Ishikawa (cell line): Measurements from ENCODE around the gene JMJD4.
A peak's percentile ranks its signal among the peaks of the same experiment; 100 is the strongest.

Source experiments
- CEBPB ChIP-seq: IDR thresholded peaks from 2 replicates; pipeline ENCODE4 v1.6.1; 2012
- CREB1 ChIP-seq: IDR thresholded peaks from 2 replicates; pipeline ENCODE4 v1.6.1; 2012; ENCODE audit warnings: low read depth
- EGR1 ChIP-seq: IDR thresholded peaks from 2 replicates; pipeline ENCODE4 v1.6.1; 2012
- EP300 ChIP-seq: IDR thresholded peaks from 2 replicates; pipeline ENCODE4 v1.6.1; 2012; ENCODE audit warnings: borderline replicate concordance
- FOXM1 ChIP-seq: IDR thresholded peaks from 2 replicates; pipeline ENCODE4 v1.6.1; 2012; ENCODE audit warnings: low read depth, borderline replicate concordance
- NFIC ChIP-seq: IDR thresholded peaks from 2 replicates; pipeline ENCODE4 v1.6.1; 2012
- RAD21 ChIP-seq: IDR thresholded peaks from 2 replicates; pipeline ENCODE4 v1.6.1; 2012; ENCODE audit warnings: low read depth
- TAF1 ChIP-seq: IDR thresholded peaks from 2 replicates; pipeline ENCODE4 v1.6.1; 2012; ENCODE audit warnings: low read depth, mild to moderate bottlenecking
- TCF12 ChIP-seq: IDR thresholded peaks from 2 replicates; pipeline ENCODE4 v1.6.1; 2012; ENCODE audit warnings: low read depth
- TEAD4 ChIP-seq: IDR thresholded peaks from 2 replicates; pipeline ENCODE4 v1.6.1; 2012
- YY1 ChIP-seq: IDR thresholded peaks from 2 replicates; pipeline ENCODE4 v1.6.1; 2012; ENCODE audit warnings: low read depth
- ZBTB7A ChIP-seq: IDR thresholded peaks from 2 replicates; pipeline ENCODE4 v1.6.1; 2012; ENCODE audit warnings: low read depth
- TF ChIP-seq, protein P1 (sequence below): IDR thresholded peaks from 2 replicates; pipeline ENCODE4 v1.6.1; 2012; ENCODE audit warnings: low read depth, mild to moderate bottlenecking
- TF ChIP-seq, protein P2 (sequence below): IDR thresholded peaks from 2 replicates; pipeline ENCODE4 v1.6.1; 2012
- TF ChIP-seq, protein P3 (sequence below): IDR thresholded peaks from 2 replicates; pipeline ENCODE4 v1.6.1; 2012

The JMJD4 gene

DNA sequence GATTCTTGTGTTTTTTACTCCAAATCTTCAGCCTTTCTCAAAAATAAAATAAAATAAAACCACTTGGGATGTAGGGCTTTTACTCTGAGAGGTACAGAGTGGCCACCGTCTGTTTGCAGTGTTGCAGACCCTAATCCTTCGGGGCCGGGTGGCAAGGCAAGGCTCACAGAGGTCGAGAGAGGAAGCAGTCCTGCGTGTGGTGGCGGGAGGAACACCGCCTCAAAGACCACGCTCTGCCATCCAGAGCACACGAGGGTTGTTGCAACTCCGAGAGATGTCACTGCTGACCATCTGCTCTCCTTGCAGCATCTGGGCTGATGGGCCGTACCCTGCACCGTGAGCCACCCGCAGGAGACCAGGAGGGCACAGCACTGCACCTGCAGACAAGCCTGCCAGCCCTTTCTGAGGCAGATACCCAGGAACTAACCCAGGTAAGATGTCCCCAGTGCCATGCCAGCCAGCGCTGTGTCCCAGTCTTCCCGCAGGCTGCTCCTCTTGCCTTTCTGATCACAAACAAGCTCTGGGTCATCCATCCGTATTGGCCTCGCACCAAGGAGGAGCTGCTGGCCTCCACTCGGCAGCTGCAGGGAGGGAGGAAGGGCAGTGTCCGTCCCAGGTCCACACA, 31.7 kb upstream of the JMJD4 start:
- TF ChIP-seq TAF1, result no peak
- TF ChIP-seq, protein P1, sequence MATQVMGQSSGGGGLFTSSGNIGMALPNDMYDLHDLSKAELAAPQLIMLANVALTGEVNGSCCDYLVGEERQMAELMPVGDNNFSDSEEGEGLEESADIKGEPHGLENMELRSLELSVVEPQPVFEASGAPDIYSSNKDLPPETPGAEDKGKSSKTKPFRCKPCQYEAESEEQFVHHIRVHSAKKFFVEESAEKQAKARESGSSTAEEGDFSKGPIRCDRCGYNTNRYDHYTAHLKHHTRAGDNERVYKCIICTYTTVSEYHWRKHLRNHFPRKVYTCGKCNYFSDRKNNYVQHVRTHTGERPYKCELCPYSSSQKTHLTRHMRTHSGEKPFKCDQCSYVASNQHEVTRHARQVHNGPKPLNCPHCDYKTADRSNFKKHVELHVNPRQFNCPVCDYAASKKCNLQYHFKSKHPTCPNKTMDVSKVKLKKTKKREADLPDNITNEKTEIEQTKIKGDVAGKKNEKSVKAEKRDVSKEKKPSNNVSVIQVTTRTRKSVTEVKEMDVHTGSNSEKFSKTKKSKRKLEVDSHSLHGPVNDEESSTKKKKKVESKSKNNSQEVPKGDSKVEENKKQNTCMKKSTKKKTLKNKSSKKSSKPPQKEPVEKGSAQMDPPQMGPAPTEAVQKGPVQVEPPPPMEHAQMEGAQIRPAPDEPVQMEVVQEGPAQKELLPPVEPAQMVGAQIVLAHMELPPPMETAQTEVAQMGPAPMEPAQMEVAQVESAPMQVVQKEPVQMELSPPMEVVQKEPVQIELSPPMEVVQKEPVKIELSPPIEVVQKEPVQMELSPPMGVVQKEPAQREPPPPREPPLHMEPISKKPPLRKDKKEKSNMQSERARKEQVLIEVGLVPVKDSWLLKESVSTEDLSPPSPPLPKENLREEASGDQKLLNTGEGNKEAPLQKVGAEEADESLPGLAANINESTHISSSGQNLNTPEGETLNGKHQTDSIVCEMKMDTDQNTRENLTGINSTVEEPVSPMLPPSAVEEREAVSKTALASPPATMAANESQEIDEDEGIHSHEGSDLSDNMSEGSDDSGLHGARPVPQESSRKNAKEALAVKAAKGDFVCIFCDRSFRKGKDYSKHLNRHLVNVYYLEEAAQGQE, result no peak
- no peak for TF ChIP-seq NFIC
- TF ChIP-seq EP300, result no peak
- no peak for TF ChIP-seq CEBPB
- TF ChIP-seq RAD21, result no peak
- no peak for TF ChIP-seq ZBTB7A
- TF ChIP-seq YY1, result no peak
- TF ChIP-seq FOXM1, result no peak
- TF ChIP-seq, protein P2, sequence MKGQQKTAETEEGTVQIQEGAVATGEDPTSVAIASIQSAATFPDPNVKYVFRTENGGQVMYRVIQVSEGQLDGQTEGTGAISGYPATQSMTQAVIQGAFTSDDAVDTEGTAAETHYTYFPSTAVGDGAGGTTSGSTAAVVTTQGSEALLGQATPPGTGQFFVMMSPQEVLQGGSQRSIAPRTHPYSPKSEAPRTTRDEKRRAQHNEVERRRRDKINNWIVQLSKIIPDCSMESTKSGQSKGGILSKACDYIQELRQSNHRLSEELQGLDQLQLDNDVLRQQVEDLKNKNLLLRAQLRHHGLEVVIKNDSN, result no peak
- no peak for TF ChIP-seq TCF12
- no peak for TF ChIP-seq CREB1
- TF ChIP-seq TEAD4, result no peak
- no peak for TF ChIP-seq EGR1

DNA sequence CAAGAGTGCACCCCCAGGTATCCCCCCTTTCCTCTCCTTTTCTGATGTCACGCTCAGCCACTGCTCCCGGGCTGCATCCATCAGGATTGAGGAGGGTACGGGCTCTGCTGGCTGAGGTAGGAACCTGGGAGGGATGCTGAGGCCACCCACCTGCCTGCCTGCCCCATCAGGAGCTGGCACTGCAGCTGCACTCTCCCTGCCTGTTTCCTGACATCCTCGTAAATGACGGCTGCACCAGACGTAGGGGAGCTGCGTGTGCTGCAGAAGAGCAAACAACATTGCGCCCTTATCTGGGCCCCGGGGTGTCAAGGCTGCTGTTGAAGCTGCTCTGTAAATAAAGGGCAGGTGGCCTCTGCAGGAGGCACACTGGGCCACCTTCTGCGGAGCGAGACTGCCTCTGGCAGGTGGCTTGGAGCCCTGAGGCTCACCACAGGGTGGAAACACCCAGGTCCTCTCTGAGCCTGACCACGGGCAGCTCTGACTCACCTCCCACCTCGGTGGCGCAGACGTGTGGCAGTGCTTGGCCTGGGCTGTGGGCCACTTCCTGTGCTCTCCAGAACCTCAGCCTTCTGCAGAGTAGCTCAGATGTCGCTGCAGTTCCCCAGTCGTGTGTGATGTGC, 31.0 kb upstream of the JMJD4 start:
- TF ChIP-seq FOXM1, result no peak
- TF ChIP-seq ZBTB7A, result 0 out of 2 replicates have a peak, but pooled peaks have one; percentile 39
- peak; percentile 80 for TF ChIP-seq TCF12
- TF ChIP-seq, protein P2, result no peak
- TF ChIP-seq RAD21, result no peak; the same call in 1 of the 2 replicates
- no peak for TF ChIP-seq CEBPB
- no peak for TF ChIP-seq CREB1
- TF ChIP-seq, protein P3, sequence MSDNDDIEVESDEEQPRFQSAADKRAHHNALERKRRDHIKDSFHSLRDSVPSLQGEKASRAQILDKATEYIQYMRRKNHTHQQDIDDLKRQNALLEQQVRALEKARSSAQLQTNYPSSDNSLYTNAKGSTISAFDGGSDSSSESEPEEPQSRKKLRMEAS, result peak; percentile 43; the same call in 1 of the 2 replicates
- TF ChIP-seq NFIC, result peak; percentile 38; the same call in 1 of the 2 replicates
- no peak for TF ChIP-seq EGR1
- peak; percentile 61; the same call in 1 of the 2 replicates for TF ChIP-seq EP300

DNA sequence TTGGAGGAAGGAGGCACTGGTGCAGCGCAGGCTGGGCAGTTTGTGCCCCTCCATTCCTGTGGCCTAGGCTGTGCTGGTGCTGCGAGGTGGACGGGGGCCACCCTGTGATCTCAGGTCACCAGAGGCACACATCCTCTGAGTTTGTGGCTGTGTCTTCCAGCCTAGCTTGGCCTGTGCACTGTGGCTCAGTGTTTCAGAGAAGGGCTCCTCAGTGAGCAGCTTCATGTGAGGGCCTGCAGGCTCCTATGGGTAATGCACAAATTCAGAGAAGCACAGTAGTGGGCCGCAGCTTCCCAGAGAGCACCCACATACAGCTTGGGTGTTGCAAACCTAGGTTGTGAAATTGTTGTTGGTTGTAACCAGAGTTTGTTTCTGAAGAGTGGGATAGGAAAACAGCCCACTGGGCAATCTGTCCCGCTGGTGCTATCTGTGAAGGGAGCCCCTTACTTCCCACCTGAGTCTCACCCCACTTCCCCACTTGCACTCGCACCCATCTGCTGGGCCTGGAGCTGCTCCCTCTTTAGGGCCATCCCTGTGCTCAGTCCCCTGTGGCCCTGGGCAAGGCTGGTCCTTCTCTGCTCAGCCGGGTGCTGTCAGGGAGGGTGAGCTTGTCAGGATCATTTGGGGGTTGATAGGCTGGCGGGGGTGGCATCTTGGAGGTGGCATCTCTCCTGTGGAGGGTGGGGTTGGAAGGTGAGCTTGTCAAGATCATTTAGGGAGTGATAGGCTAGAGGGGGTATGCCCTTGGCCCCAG, 30.3 kb upstream of the JMJD4 start:
- TF ChIP-seq EGR1 (no peak), CEBPB (no peak), TEAD4 (no peak), YY1 (no peak), TAF1 (no peak), NFIC (no peak), EP300 (no peak), TCF12 (no peak), CREB1 (no peak), FOXM1 (no peak), RAD21 (no peak), ZBTB7A (no peak)
- TF ChIP-seq, protein P2, result no peak
- TF ChIP-seq, protein P1, result no peak
- TF ChIP-seq, protein P3, result no peak

DNA sequence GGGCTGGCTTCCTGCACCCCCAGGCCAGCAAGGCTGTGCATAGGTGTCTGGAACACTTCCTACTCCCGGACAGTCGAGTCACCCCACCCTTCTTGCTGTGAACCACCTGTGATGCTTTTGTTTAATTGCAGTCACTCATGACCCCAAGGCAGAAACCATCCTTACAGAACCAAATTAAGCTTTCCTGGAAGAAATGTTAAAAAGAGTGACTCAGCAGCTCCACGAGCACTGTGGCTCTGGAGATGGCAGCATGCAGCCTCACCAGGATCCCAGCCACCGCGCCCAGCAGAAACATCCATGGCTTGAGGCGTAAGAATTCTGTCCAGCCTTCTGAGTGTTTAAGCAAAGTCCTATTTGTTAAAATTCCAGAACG, 28.9 kb upstream of the JMJD4 start:
- TF ChIP-seq FOXM1 (peak; percentile 93), CREB1 (no peak), NFIC (peak; percentile 81), EP300 (peak; percentile 98), RAD21 (0 out of 2 replicates have a peak, but pooled peaks have one; percentile 1), ZBTB7A (no peak), TEAD4 (peak; percentile 63), TCF12 (peak; percentile 98)
